Inflammatory macrophage (primary cell): ENCODE data around the gene ABHD16A.
A peak's percentile ranks its signal among the peaks of the same experiment; 100 is the strongest.

Experiments used
- DNase-seq, 2 donors: peaks; one replicate each; pipeline ENCODE4 v3.0.0-alpha.2; 2020 to 2022
- total RNA-seq, 18 experiments: gene quantifications; one replicate each; lab custom pipeline; 2026; ENCODE audit warnings: mixed read lengths in 6 of 18, inconsistent platforms in 2 of 18; lab: John Stamatoyannopoulos, UW

ABHD16A gene
- total RNA-seq: 1.6 to 5.9 (median 3.3) reads per million in 18 experiments

DNA sequence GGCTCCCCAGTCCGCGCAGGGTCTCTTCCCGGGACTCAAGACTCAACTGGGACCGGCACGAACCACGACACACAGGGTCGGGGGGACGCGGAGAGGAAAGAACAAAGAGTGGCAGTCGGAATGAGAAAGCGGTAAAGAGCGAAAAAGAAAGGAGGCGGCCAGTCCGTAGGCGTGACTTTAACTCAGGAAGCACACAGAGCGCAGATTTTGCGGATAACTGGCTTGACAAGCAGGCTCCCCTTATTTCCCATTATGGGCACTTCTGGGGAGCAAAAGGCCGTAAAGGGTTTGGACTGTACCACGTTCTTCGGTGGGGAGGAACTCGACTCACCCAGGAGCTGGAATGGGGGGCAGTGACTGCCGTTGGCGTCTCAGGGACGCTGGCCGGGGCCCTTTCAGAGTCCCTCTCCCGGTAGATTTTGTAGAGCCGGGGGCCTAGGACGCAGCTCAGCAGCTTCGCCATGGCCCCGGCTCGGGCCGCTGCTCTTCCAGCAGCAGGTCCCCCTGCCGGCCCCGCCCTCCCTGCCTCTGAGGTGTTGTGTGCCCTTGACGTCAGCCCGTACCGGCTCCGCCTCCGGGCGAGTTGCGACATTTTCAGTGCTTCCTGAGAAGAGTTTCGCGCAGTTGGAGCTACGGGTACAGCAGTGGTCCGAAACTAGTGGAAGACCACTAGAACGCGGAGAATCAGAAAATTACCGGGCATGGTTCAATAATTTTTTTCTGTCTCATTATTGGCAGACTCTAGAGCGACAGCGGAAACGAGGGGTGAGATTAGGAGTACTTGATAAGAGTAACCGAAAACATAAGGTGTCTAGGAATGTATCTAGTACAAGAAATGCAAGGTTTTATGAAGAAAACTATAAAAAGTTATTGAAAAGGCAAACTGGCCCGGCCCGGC is at the start of gene ABHD16A:
Gene ABHD16A, minus strand, starts transcription at position 506 of the 898 bp plus-strand sequence. Its CDS starts 43 bp downstream, at position 463.
- DNase-seq: peak; percentile 99

DNA sequence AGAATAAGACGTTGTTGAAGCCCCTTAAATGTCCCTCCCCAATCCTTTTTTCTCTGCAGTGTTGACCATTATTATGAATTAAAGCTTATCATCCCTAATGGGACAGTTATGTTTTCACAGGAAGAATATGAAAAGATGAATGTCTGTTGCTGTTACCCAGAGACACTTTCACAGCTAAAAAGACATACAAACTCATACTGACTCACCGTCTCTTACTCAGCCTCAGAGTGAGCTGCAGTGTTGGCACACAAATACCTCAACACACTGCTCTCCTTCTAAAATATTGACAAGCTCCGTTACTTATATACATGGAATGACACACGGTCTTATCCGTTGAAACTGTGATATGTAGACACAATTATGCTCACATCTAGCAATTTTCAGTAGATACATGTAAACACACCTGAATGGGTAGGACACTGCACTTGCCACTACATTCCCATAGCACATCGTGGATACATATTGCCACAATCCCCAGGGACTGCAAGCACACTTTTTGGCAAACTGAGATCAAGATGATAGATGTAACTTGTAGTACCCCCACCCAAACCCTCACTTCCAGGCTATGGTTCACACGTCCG is 49.7 kb upstream of the ABHD16A start:
- no peak for DNase-seq

DNA sequence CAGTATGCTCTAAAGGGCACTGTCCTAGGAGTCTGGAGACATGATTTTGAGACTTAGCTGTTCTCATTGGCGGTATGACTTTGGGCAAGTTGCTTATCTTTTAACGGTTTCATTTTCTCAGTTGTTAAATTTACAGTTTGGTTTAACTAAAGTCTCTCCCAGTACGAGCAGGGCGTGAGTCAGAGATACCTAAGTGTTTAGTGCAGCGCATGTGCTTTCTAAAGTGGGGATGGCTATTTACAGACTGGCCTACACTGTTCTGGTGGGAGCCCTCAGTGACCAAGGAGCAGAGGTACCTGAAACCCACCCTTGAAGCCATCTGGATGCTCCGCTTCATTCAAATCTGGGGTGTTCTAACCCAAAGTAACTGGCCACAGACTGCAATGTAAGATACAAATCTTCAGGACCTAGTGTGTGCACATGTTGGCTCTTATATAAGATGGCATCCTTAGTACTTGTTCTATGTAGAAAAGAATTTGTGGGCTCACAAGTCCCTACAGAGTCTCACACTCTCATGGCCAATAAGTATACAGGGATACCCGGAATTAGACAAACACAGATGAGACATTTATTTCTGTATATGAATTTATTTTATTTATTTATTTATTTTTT is 47.4 kb upstream of the ABHD16A start:
- DNase-seq: no peak

DNA sequence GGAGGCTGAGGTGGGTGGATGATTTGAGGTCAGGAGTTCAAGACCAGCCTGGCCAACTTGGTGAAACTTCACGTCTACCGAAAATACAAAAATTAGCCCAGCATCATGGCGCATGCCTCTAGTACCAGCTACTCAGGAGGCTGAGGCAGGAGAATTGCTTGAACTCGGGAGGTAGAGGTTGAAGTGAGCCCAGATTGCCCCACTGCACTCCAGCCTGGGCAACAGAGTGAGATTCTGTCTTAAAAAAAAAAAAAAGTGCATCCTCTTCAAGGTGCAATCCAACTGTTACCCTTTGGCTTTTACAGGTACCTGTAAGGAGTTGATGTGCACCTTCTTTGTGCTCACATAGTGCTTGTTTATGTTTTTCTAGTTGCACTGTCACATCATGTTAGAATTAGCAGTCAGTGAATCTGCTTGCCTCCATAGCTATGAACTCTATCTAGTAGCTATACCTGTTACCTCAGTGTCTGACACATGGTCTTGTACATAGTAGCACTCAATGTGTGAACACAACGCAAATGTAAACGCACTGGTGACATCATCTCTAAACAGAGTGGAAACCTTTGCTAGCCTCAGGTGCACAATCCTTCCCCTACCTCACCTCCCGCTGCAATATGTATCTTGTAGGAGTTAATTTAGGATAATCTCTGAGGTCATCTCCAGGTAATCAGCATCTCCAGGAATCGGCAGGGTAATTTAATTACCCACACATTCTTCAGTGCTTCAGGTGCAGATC is 46.3 kb upstream of the ABHD16A start:
- no peak for DNase-seq

DNA sequence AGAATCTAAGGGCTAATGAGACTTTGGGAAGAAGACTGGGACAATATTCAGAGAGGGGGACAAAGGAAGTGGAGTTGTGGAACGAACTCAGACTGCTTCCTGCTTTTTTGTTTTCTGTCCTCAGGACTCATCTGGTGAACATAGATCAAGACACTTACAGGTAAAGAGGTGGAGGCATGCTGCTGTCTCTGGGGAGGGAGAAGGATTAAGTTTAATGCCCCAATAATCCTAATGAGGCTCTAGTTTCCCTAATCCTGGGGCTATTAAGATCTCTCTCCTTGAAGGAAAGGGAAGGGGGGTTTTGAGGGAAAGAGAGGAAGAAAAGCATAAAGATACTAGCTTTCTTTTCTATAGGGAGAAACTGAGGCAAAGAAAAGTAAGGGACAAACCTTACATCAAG is 41.3 kb upstream of the ABHD16A start:
- DNase-seq: no peak

DNA sequence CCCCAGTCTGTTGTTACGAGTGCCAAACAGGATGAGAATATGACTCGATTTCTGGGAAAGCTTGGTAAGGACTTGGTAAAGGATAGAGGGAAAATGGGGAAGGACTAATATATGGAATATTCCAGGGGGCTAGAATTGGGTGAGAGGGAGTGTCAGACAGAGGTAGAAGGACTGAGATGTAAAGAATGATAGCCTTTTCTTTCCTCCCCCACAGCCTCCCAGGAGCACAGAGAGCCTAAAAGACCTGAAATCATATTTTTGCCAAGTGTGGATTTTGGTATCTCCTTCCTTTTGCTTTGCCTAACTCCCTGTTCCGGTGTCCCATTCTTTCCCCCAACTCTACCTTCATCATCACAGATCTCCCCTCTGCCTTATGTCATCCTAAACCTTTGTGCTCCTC is 39.8 kb upstream of the ABHD16A start:
- DNase-seq: no peak

DNA sequence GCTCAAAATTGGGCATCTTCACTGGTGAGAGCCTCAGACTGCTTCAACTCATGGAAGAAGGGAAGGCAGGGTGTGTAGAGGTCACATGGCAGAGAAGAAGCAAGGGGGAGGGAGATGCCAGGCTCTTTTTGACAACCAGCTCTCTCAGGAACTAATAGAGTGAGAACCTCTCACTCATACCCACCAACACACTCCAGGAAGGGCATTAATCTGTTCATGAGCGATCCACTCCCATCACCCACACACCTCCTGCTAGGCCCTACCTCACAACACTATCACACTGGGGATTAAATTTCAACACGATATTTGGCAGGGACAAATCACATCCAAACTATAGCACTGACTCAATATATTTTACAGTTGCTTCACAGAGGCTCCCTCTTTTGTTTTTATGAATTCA is 38.7 kb upstream of the ABHD16A start:
- no peak for DNase-seq

DNA sequence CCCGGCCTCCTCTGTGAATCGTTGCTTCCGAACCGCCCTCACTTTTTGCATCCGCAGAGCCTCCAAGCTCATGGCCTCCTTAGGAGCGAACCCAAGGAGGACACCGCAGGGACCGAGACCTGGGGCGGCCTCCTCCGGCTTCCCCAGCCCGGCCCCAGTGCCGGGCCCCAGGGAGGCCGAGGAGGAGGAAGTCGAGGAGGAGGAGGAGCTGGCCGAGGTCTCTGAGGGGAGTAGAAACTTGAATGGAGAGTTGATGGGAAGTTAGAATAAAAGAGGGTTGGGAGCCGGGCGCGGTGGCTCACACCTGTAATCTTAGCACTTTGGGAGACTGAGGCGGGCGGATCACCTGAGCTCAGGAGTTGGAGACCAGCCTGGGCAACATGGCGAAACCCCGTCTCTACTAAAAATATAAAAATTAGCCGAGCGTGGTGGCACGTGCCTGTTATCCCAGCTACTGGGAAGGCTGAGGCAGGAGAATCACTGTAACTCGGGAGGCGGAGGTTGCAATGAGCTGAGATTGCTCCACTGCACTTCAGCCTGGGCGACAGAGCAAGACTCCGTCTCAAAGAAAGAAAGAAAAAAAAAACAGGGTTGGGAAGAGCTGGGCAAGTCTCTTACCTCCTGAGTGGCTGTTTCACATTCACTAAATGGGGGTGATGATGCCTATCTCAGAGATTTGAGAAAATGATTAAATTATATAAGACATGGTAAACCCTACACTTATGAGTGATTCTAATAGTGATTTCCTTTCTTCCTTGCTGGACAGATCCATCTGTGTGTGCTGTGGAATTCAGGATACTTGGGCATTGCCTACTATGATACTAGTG is 37.5 kb upstream of the ABHD16A start:
- DNase-seq: peak; percentile 60 to 66

DNA sequence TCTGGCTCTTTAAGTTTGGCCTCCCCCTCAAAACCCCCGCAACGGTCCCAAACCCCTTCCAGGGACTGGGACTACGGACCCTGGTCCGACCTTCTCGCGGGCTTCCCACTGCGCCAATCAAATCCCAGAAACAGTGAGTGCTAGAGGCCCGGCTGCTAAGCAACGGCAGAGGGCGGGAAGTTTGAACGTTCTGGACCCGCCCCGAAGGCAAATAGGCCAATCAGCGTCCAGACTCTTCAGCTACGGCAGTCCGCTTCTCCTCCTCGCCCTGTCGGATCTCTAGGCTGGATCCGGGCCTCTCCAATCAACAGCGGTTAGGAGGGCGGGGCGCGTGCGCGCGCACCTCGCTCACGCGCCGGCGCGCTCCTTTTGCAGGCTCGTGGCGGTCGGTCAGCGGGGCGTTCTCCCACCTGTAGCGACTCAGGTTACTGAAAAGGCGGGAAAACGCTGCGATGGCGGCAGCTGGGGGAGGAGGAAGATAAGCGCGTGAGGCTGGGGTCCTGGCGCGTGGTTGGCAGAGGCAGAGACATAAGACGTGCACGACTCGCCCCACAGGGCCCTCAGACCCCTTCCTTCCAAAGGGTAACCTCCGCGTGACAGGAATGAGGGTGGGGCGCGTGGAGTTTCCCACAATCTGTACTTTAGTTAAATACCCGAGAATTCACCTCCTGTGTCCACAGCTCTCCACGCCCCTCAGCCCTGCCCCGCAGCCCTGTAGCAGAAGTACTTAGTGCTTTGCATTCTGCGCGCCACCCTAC is 36.7 kb upstream of the ABHD16A start, which contains the start of gene MSH5:
Gene MSH5, plus strand, starts transcription at position 367 of the 758 bp plus-strand sequence. CDS start 462 bp downstream, outside the sequence.
- DNase-seq: peak; percentile 99 to 100

DNA sequence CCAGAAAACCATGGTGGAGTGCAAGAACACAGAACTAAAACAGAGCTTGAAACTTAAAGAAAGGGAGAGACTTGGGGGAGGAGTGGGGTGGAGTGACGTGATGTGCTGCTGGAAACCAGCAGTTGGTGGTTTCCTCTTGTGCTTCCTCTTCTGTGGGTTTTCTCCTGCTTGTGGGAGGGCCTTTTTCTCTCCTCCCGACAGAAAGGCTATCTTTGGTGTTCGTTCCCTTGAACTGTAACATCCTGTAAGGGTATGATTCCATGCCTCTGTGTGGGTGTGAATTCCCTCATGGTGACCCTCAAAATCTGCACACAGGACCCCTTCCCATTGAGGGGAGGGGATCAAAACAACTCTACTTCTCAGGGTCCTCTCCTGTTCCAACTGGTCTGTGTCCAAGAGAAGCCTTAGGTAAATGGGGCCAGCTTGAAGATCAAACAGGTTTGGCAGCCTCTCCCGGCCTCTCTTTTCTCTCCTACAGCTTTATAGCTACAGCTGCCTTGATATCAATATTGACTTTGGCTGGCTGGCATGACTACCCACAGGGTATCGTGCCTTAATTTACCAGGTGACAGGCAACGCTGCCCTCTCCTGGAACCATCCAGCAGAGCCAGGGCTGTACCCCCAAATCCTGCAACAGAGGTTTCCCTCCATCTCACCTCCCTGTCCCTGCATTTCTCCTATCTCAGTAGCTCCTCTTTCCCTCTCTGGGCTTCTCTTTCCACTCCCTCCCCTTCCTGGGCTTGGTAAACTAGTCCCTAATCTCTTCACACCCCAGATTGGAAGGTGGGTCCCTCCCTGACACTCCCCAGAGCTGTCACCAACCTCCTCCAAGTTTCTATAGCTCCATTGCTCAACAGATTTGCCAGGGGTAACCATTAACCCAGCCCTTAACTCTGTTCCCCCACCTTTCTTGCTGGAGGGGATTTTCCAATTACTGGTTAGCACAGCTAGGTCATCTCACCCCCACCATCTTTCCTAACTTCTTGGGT is 35.2 kb upstream of the ABHD16A start:
- DNase-seq: peak; percentile 90 to 91

DNA sequence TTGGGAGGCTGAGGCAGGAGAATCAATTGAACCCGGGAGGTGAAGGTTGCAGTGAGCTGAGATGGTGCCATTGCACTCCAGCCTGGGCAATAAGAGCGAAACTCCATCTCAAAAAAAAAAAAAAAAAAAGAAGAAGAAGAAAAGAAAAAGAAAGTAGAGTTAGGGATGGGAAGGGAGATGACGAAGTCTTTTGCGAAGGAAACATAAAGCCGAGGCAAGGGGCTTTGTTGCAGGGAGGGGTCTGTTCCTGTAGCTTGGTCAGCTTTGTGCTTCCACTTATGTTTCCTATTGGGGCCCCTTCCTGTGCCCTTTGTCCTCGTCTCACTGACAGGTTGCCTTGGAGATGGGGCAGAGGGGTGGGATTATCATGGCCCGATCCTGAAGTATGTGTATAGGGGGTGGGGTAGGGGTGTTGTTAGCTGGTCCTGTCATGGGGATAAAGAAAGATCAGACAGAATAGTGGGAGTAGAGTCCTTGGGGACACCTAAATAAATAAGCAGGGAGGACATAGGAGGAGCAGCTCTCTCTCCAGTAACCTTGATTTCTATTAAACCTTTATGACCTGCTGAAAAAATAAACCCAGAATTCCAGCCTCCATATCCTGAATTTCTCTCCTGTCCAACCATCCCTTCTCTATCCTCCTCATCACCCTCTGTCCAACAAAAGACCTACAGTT is 34.3 kb upstream of the ABHD16A start:
- DNase-seq: peak; percentile 31 to 53

DNA sequence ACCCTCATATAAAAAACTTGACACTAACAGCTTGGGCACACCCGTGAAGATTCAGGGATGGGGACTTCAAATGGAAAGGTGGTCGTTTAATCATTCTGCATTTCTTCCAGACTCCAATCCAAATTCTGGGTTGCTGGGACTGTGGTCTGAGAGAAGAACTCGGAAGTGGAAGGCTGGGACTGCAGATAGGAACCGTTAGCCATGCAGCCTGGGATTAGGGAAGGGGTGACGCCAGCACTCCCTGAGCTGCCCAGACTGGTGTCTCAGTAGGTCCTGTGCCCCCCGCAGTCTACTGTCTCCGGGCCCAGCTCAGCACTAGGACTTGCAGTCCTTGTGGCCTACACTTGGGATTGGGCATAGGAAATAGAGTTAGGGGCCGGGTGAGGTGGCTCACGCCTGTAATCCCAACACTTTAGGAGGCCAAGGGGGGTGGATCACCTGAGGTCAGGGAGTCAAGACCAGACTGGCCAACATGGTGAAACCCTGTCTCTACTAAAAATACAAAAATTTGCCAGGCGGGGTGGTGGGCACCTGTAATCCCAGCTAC is 33.7 kb upstream of the ABHD16A start:
- peak; percentile 11 to 25 for DNase-seq

DNA sequence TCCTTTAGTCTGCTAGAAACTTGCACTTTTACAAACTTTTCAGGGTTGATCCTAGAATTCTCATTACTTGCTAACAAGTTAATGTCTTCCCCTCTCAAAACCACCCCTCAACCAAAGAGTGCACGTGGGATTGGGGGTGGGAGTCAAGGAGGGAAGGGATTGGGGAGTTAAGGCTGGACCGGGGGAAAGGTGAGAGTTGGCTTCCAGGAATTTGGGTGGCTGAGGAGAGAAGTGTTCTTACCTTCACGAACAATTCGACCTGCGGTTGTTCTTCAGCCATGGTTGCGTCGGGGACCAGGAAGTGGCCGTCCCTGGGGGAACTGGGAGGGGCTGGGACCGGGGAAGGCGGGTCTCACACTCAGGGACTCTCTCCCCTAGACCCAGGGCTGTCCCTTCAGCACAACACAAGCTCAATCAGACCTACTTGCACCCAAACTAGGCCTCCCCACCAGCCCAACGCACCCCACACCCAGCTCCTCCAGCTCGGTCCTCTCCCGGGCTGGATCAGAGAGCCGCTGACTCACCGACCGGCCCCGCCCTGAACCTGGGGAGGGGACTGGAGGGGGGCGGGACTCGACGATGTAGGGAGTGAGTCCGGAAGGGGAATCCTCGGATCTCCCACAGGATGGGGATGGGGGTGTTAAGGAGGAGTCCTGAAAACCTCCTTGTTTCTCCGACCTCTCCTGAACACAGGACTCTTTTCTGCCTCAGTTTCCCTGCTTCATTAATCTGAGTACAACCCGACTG is 33.1 kb upstream of the ABHD16A start, which contains the start of gene CLIC1:
Gene CLIC1, minus strand, starts transcription at position 510 of the 747 bp plus-strand sequence. Its CDS starts 230 bp downstream, at position 280.
- peak; percentile 78 to 79 for DNase-seq

DNA sequence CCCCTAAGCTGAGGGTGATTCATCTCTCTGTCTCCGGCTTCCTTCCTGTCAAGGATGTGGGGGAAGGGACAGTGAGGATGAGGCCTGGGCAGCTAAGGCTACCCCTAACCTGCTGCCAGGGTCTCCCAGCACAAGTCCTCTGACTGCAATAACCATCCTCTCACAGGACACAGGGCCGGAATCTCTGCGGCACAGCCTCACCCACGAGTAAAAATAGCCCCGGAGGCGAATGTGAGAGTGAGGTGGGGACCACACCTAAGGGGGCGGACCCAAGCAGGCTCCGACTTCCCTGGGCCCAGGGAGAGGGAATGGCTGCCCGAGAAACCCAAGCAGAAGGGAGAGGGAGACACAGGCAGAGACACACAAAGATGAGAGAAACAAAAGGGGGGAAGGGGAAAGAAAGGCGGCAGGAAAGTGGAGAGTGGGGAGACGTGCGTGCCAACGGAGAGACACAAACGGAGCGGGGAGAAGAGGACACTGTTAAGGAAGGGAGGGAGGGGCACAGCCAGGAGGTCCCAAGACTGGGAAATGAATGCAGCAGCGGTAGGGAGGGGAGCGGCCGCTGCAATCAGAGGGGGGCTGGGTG is 31.8 kb upstream of the ABHD16A start:
- DNase-seq: peak; percentile 67 to 69

DNA sequence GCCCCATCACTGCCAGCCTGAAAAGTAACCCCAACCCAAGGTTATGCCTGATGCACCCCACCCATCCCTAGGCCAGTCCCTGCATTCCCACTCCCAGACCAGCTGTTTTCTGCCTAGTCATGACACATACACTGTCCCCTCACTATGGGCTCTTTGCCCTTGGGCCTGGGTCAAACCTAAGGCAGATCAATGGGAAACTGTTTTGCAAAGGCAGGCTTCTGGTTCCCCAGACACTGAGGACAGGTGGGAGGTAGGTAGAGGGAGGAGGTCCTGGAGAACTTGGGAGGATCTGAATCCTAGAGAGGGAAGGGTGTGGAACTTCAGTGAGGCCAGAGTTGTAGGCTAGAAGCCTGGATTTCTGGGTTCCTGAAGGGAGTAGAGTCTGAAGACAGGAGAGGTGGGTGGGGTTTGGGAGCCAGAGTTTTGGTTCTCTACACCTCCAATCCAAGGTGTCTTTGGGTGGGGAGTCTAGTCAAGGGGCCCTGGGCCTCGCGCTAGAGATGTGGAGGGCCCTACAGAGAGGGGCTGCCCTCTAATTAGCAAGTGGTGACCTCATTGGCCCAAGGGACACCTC is 31.2 kb upstream of the ABHD16A start:
- no peak for DNase-seq

DNA sequence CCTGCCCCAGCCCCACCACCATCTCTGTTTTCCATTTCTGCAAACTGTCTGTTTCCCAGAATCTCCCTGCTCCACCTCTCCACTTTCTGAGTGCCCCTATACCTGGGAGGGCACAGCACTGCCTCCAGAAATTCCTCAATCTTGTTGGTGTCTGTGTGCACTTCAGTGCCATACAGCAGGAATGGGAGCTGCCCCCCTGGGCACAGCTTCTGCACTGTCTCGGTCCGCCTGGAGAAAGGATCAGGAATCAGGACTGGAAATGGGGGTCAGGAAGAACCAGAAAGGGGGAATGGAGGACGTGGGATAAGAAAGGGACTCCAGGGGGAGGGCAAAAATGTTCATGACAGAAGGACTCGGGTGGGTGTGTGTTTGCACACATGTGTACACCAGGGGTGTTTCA is 30.6 kb upstream of the ABHD16A start:
- DNase-seq: no peak

DNA sequence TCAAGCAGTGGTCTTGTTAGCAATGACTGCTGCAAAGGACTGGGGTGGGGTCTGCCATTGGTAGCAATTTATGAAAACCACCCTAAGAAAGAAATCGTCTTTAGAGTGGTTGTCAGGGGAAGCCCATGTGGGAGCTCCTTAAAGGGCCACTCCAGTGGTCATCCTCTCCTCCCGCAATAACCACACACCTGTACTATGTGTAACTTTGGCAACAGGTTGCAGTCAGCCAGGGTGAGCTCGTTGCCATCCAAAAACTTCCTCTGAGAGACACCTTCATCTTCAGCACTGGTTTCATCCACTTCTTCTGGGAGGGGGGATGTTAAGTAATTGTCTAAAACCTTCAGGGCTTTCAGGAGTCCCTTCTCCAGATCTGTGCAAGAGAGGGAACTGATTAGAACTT is 28.9 kb upstream of the ABHD16A start:
- DNase-seq: no peak
